Measurements from ENCODE around the gene NKAP. TPM values are rescaled to one million over a fixed set of nuclear protein-coding genes. Genes with fewer than 3 reads are reported as not detected.
A peak's percentile ranks its signal among the peaks of the same experiment; 100 is the strongest.

NKAP gene
- total and polyA plus RNA-seq, 2 donors (not counting 1 experiment from before 2014, with no cell fraction given): 4.1 TPM

DNA sequence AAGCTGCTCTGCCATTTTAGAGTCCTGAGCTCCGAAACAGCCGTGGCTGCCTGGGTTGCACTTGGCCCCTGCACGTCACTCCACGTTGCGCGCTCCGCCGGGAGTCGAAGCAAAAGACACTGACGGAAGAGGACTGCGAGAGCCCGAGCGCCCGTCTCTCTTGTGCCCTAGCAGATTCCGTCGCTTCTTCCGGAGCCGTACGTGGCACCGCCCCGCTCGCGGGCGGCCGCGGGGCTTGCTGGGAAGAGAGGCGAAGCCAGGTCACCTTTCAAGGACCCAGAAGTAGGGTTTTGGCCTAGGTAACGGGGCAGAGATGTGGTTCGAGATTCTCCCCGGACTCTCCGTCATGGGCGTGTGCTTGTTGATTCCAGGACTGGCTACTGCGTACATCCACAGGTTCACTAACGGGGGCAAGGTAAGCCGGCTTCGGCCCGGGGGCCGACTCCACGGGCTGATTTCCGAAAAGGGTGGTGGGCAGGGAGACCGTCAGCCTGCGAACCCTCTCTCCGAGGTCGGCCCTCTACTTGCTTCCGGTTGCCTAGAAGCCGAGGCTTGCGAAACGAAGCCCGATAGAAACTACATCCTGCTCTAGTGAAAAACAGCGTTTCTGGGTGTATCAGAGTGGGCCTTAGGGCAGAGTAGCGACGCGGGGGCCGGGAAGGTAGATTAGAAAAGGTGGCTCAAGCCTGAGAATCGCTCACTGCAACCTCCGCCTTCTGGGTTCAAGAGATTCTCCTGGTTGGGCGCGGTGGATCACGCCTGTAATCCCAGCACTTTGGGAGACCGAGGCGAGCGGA is 71.8 kb downstream of the NKAP start, which contains the start of the genes NDUFA1 and RNF113A:
Gene NDUFA1, plus strand, starts transcription at position 234 of the 797 bp plus-strand sequence. Its CDS starts 80 bp downstream, at position 314.
Gene RNF113A, minus strand, starts transcription at position 135 of the 797 bp plus-strand sequence. Its CDS starts 120 bp downstream, at position 15.
- Histone ChIP-seq H3K4me3 (replicated peaks in 1 of 4; ENCODE audit: control extremely low read depth in 1 of 4, insufficient read depth in 1 of 4, low read depth in 3 of 4, low read length in 4 of 4) (peak within 1 kb of the TSS; percentile 70 to 89 (median 78)), H2AFZ (ENCODE audit: low read length) (peak within 1 kb of the TSS; percentile 80), H3K9me3 (ENCODE audit: control insufficient read depth, insufficient read depth, low read depth, low read length) (no peaks in the 10 kb centered on the region), H3K36me3 (ENCODE audit: control insufficient read depth, insufficient read depth, low read length) (no peaks in the 10 kb centered on the region), H4K20me1 (ENCODE audit: control insufficient read depth, extremely low read depth, insufficient read depth, low read length) (no peaks in the 10 kb centered on the region), H3K79me2 (ENCODE audit: control insufficient read depth, insufficient read depth, low read length) (peaks cover 31% of the 10 kb centered on the region), H3K4me1 (ENCODE audit: control insufficient read depth, extremely low read depth, insufficient read depth, low read length) (no peaks in the 10 kb centered on the region), H3K9ac (ENCODE audit: insufficient read depth, low read length) (peak within 1 kb of the TSS; percentile 93), H3K27ac (ENCODE audit: insufficient read depth, low read length) (peak within 1 kb of the TSS; percentile 89), H3K27me3 (ENCODE audit: control insufficient read depth, insufficient read depth, low read length) (no peaks in the 10 kb centered on the region), H3K4me2 (ENCODE audit: extremely low read depth, insufficient read depth, low read length) (peak within 1 kb of the TSS; percentile 62)
- DNase-seq (ENCODE audit: low read depth in 2 of 2): peak; percentile 82 to 85
- TF ChIP-seq, protein P1, sequence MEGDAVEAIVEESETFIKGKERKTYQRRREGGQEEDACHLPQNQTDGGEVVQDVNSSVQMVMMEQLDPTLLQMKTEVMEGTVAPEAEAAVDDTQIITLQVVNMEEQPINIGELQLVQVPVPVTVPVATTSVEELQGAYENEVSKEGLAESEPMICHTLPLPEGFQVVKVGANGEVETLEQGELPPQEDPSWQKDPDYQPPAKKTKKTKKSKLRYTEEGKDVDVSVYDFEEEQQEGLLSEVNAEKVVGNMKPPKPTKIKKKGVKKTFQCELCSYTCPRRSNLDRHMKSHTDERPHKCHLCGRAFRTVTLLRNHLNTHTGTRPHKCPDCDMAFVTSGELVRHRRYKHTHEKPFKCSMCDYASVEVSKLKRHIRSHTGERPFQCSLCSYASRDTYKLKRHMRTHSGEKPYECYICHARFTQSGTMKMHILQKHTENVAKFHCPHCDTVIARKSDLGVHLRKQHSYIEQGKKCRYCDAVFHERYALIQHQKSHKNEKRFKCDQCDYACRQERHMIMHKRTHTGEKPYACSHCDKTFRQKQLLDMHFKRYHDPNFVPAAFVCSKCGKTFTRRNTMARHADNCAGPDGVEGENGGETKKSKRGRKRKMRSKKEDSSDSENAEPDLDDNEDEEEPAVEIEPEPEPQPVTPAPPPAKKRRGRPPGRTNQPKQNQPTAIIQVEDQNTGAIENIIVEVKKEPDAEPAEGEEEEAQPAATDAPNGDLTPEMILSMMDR (conservative IDR thresholded peaks at IDR 0.05 in 1 of 2, IDR thresholded peaks at IDR 0.05 in 1 of 2; ENCODE audit: low read depth in 1 of 2, low read length in 2 of 2): no peak
- TF ChIP-seq EZH2 (IDR thresholded peaks at IDR 0.05; ENCODE audit: low read length, missing control alignments): no peak

DNA sequence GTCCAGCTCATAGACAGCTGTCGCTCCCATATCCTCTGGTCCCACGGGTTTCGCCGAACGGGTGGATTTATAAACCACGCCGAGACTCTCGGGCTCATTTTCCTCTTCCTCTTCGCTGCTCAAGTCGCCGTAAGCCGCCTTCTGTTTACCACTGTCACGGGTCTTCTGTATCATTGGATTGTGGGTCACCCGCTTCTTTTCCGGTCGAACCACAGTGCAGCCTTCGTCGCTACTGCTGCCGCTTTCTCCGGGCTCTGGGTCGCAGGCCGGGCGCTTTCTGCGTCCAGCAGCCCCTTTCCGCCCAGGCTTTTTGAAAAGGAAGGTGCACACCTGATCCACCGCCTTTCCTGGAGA is 72.3 kb downstream of the NKAP start:
- Histone ChIP-seq H3K9me3 (ENCODE audit: control insufficient read depth, insufficient read depth, low read depth, low read length) (no peaks in the 10 kb centered on the region), H3K36me3 (ENCODE audit: control insufficient read depth, insufficient read depth, low read length) (no peaks in the 10 kb centered on the region), H3K27ac (ENCODE audit: insufficient read depth, low read length) (peak overlapping the region; percentile 89), H4K20me1 (ENCODE audit: control insufficient read depth, extremely low read depth, insufficient read depth, low read length) (no peaks in the 10 kb centered on the region), H3K9ac (ENCODE audit: insufficient read depth, low read length) (peak overlapping the region; percentile 93), H3K4me2 (ENCODE audit: extremely low read depth, insufficient read depth, low read length) (peak overlapping the region; percentile 62), H3K27me3 (ENCODE audit: control insufficient read depth, insufficient read depth, low read length) (no peaks in the 10 kb centered on the region), H3K4me1 (ENCODE audit: control insufficient read depth, extremely low read depth, insufficient read depth, low read length) (no peaks in the 10 kb centered on the region), H2AFZ (ENCODE audit: low read length) (peak overlapping the region; percentile 50), H3K4me3 (replicated peaks in 1 of 4; ENCODE audit: control extremely low read depth in 1 of 4, insufficient read depth in 1 of 4, low read depth in 3 of 4, low read length in 4 of 4) (peak overlapping the region; percentile 70 to 89 (median 78)), H3K79me2 (ENCODE audit: control insufficient read depth, insufficient read depth, low read length) (peaks cover 31% of the 10 kb centered on the region)
- TF ChIP-seq EZH2 (IDR thresholded peaks at IDR 0.05; ENCODE audit: low read length, missing control alignments): no peak
- TF ChIP-seq, protein P1 (conservative IDR thresholded peaks at IDR 0.05 in 1 of 2, IDR thresholded peaks at IDR 0.05 in 1 of 2; ENCODE audit: low read depth in 1 of 2, low read length in 2 of 2): no peak
- DNase-seq (ENCODE audit: low read depth in 2 of 2): peak; percentile 9 to 15

Other genes starting within 250 kb of the NKAP start
- 0.26 and 0.83 TPM in 2 replicates for gene SOWAHD, start 185.2 kb downstream of the NKAP start, total RNA-seq
- gene SOWAHD, start 185.2 kb downstream of the NKAP start, polyA plus RNA-seq: 0.10 and 0.15 TPM in 2 replicates
- gene RPL39, start 152.1 kb downstream of the NKAP start, total RNA-seq: 2,034 and 3,576 TPM in 2 replicates
- 2,665 and 3,799 TPM in 2 replicates for gene RPL39, start 152.1 kb downstream of the NKAP start, polyA plus RNA-seq
- 2.3 and 3.1 TPM in 2 replicates for gene UPF3B, start 90.8 kb downstream of the NKAP start, total RNA-seq
- 8.1 and 8.8 TPM in 2 replicates for gene UPF3B, start 90.8 kb downstream of the NKAP start, polyA plus RNA-seq
- gene RNF113A, start 72.0 kb downstream of the NKAP start, total RNA-seq: 18.8 and 20.0 TPM in 2 replicates
- gene RNF113A, start 72.0 kb downstream of the NKAP start, polyA plus RNA-seq: 12.4 TPM in 2 replicates
- gene NDUFA1, start 71.9 kb downstream of the NKAP start, total RNA-seq: 80.4 and 88.0 TPM in 2 replicates
- gene NDUFA1, start 71.9 kb downstream of the NKAP start, polyA plus RNA-seq: 181 and 187 TPM in 2 replicates
- not detected in 2 replicates for gene AKAP14, start 47.9 kb downstream of the NKAP start, total RNA-seq
- gene AKAP14, start 47.9 kb downstream of the NKAP start, polyA plus RNA-seq: not detected in 2 replicates
- not detected in 2 replicates for gene RHOXF2B, start 133.9 kb upstream of the NKAP start, total RNA-seq
- gene RHOXF2B, start 133.9 kb upstream of the NKAP start, polyA plus RNA-seq: 0.02 TPM in 1 of 2 replicates, not detected in the other
- not detected in 2 replicates for gene RHOXF1, start 172.2 kb upstream of the NKAP start, total RNA-seq
- gene RHOXF1, start 172.2 kb upstream of the NKAP start, polyA plus RNA-seq: not detected in 2 replicates
- not detected in 2 replicates for gene RHOXF2, start 214.9 kb upstream of the NKAP start, total RNA-seq
- gene RHOXF2, start 214.9 kb upstream of the NKAP start, polyA plus RNA-seq: 0.03 TPM in 1 of 2 replicates, not detected in the other